Effector memory CD8-positive, alpha-beta T cell (primary cell): ENCODE measurements around the gene TNFRSF9.

Experiments used
- ATAC-seq: fragments of 150-1000 bp; cut with Tn5 transposase; replicated peaks from 2 replicates; pipeline ENCODE4 v1.10.0; 2021; ENCODE audit warnings: mild to moderate bottlenecking, moderate library complexity
- DNase-seq, 3 experiments: peaks; one replicate each; pipeline ENCODE4 v3.0.0; 2021
- H3K27ac Mint-ChIP-seq, 2 donors: one replicate each; pipeline ENCODE4 v1.8.0; 2022; ENCODE audit warnings: mild to moderate bottlenecking in 2 of 2, mixed read lengths in 2 of 2, moderate library complexity in 2 of 2
- H3K27me3 Mint-ChIP-seq, 2 donors: one replicate each; pipeline ENCODE4 v1.8.0; 2022; ENCODE audit warnings: mixed read lengths in 2 of 2
- H3K36me3 Mint-ChIP-seq: one replicate; pipeline ENCODE4 v1.8.0; 2022; ENCODE audit warnings: mild to moderate bottlenecking, moderate library complexity, mixed read lengths; ENCODE audit not compliant: insufficient read depth
- H3K4me1 Mint-ChIP-seq, 2 donors: one replicate each; pipeline ENCODE4 v1.8.0; 2022; ENCODE audit warnings: low read depth in 2 of 2, mixed read lengths in 2 of 2
- H3K4me3 Mint-ChIP-seq, 2 donors: one replicate each; pipeline ENCODE4 v1.8.0; 2022; ENCODE audit warnings: mild to moderate bottlenecking in 2 of 2, mixed read lengths in 2 of 2, moderate library complexity in 2 of 2
- H3K9me3 Mint-ChIP-seq, 2 donors: one replicate each; pipeline ENCODE4 v1.8.0; 2022; ENCODE audit warnings: mixed read lengths in 2 of 2
- total RNA-seq, 9 experiments: gene quantifications; one replicate each; lab custom pipeline; 2026; lab: John Stamatoyannopoulos, UW

TNFRSF9 gene
- total RNA-seq: 2.8 to 1,187 (median 30.2) reads per million in 9 experiments

DNA sequence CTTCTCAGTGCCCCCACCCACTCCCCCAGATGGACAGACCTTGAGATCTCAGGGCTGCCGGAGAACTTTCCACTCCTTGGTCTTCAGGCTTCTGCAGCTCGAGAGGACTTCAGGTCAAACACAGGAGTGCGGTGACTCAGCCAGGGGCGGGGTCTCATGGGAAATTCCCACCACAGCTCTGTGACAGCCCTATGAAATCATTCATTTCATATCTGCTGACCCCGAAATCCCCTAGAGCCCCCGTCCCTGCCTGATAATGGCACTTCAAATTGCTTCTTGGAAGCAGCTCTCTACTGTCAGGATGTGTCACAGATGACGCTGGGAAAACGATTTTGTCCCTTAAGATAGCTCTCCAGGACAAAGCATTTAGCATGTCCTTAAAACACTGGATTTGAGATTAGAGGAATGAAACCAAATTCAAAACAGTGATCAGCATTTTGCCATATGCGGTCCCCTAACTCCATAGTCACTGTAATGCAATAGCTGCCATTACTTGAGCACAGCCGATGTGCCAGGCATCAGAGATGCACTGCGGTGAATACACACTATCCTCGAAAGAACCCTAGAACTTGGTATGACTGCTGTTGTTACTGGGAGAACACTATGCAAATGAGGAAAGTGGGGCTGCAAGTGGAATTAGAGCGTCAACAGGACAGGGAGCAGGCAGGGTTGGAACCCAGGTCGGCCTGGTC is at the start of gene TNFRSF9:
Gene TNFRSF9 (minus strand): TSS at position 95 of the 692 bp plus-strand sequence. CDS start 845 bp downstream, outside the sequence.
- Mint-ChIP-seq H3K27me3 (peaks cover 2 to 9% of the 10 kb centered on the region in 2 donors), H3K9me3 (no peaks in the 10 kb centered on the region), H3K27ac (peak within 1 kb of the TSS; percentile 90 to 97), H3K4me3 (peak within 1 kb of the TSS; percentile 81 to 93), H3K36me3 (no peaks in the 10 kb centered on the region), H3K4me1 (peaks cover 34 to 67% of the 10 kb centered on the region in 2 donors)
- DNase-seq (peak; percentile 45 to 51 (median 47)), ATAC-seq (peak; percentile 85)

DNA sequence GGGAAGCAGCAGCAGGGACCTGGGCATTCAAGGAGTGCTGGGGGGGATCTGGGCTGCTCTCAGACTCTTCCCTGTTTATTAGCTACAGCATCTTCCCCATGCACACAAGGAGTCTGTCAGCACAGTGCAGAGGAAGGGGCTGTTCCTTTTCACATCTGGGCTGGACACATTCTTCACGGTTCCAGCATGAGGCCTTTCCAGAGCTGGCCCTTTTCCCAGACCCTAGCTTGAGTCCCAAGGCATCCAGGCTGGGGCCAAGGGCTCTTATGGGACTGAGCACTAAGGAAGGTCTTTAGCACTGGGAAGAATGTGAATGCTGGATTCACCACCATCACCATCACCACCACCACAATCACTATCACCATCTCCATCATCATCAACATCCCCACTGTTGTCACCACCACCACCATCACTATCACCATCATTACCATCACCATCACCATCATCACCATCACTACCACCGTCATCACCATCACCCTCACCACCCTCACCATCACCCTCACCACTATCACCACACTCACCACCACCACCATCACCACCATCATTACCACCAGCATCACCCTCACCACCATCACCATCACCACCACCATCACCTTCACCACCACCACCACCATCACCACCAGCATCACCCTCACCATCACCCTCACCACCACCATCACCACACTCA is 49.3 kb upstream of the TNFRSF9 start:
- H3K27ac Mint-ChIP-seq: peak overlapping the region; percentile 76 to 87
- H3K27me3 Mint-ChIP-seq: no peaks in the 10 kb centered on the region
- peak overlapping the region in 1 of 2 donors; percentile 39 for H3K4me3 Mint-ChIP-seq
- peak; percentile 44 for ATAC-seq
- H3K9me3 Mint-ChIP-seq: peaks cover 3 to 13% of the 10 kb centered on the region in 2 donors
- peaks cover 0 to 4% of the 10 kb centered on the region in 2 donors for H3K4me1 Mint-ChIP-seq
- DNase-seq: no peak
- H3K36me3 Mint-ChIP-seq: peaks cover 36% of the 10 kb centered on the region

DNA sequence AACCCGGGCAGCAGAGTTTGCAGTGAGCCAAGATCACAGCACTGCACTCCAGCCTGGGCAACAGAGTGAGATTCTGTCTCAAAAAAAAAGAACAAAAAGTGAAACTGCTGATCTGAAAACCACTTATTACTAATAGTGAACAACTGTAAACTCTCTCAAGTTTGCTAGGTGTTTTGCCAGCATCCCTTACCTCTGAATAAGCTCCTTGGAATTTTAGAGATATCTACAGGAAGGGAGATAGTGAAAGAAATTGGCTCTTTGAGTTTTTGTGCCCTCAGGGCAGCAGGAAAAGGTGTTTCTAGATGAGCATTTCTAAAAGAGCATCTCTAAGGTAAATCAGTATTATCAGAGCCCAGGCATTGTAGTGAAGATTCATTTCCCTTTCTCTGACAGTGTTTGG is 47.9 kb upstream of the TNFRSF9 start:
- Mint-ChIP-seq H3K4me1 (peaks cover 1 to 5% of the 10 kb centered on the region in 2 donors), H3K27ac (no peak overlapping the region), H3K36me3 (peaks cover 43% of the 10 kb centered on the region), H3K4me3 (no peak overlapping the region), H3K9me3 (peaks cover 3 to 13% of the 10 kb centered on the region in 2 donors), H3K27me3 (no peaks in the 10 kb centered on the region)
- ATAC-seq (no peak), DNase-seq (no peak)

DNA sequence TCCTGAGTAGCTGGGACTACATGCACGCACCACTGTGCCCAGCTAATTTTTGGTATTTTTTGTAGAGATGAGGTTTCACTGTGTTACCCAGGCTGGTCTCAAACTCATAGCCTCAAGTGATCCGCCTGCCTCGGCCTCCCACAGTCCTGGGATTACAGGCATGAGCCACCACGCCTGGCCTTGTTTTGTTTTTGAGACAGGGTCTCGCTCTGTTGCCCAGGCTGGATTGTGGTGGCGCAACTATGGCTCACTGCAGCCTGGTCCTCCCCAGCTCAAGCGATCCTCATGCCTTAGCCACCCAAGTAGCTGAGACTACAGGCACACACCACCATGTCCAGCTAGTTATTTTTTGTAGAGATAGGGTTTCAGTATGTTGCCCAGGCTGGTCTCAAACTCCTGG is 46.9 kb upstream of the TNFRSF9 start:
- Mint-ChIP-seq H3K4me3 (no peak overlapping the region), H3K9me3 (peaks cover 3 to 13% of the 10 kb centered on the region in 2 donors), H3K27me3 (no peaks in the 10 kb centered on the region), H3K36me3 (peaks cover 50% of the 10 kb centered on the region), H3K27ac (no peak overlapping the region), H3K4me1 (peaks cover 2 to 7% of the 10 kb centered on the region in 2 donors)
- DNase-seq: no peak
- no peak for ATAC-seq

DNA sequence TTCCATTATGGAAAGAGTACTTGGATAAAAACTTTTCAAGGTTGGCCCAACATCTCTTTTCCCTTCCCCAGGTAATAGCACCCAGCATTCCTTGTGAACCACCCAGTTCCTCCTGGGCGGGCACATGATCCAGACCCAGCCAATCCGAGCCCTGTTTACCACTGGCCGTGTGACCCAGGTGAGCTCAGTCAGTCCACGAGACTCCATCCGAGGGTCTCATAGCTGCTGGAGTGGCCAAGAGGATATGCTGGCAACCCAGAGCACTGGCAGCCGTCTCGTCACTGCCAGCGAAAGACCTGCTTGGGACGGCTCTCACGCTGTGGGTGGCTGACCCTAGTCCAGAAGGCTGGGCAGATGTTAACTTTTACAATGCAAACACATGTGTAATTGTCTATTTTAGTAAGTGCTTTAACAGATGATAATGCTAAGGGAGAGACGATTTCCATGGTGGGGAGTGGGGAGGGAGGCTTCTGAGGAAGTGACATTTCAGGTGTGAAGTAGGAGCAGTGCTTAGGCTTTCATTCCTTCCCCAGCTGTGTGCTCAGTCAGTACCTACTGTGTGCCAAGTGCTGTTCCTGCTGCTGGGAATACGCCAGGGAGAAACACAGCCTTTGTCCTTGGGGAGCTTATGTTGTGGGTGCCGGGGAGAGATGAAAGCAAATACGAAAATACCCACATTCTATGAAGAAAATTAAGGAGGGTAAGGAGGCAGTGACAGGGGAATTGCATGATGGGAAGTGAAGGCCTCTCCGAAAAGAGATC is 45.4 kb upstream of the TNFRSF9 start:
- peaks cover 53% of the 10 kb centered on the region for H3K36me3 Mint-ChIP-seq
- H3K4me1 Mint-ChIP-seq: peaks cover 6 to 12% of the 10 kb centered on the region in 2 donors
- H3K27me3 Mint-ChIP-seq: no peaks in the 10 kb centered on the region
- H3K27ac Mint-ChIP-seq: peak overlapping the region; percentile 4 to 30
- DNase-seq (no peak), ATAC-seq (no peak)
- H3K4me3 Mint-ChIP-seq: no peak overlapping the region
- peaks cover 3 to 13% of the 10 kb centered on the region in 2 donors for H3K9me3 Mint-ChIP-seq

DNA sequence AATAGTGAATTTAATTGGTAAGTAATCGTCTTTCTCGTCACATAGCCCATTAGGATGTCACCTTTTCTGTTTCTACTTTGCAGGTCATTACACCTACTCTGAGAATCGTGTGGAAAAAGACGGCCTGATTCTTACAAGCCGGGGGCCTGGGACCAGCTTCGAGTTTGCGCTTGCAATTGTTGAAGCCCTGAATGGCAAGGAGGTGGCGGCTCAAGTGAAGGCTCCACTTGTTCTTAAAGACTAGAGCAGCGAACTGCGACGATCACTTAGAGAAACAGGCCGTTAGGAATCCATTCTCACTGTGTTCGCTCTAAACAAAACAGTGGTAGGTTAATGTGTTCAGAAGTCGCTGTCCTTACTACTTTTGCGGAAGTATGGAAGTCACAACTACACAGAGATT is 44.2 kb upstream of the TNFRSF9 start:
- no peak for DNase-seq
- peaks cover 0 to 2% of the 10 kb centered on the region in 2 donors for H3K9me3 Mint-ChIP-seq
- H3K36me3 Mint-ChIP-seq: peaks cover 53% of the 10 kb centered on the region
- no peak overlapping the region for H3K27ac Mint-ChIP-seq
- H3K27me3 Mint-ChIP-seq: no peaks in the 10 kb centered on the region
- no peak for ATAC-seq
- H3K4me1 Mint-ChIP-seq: peaks cover 6 to 12% of the 10 kb centered on the region in 2 donors
- no peak overlapping the region for H3K4me3 Mint-ChIP-seq

DNA sequence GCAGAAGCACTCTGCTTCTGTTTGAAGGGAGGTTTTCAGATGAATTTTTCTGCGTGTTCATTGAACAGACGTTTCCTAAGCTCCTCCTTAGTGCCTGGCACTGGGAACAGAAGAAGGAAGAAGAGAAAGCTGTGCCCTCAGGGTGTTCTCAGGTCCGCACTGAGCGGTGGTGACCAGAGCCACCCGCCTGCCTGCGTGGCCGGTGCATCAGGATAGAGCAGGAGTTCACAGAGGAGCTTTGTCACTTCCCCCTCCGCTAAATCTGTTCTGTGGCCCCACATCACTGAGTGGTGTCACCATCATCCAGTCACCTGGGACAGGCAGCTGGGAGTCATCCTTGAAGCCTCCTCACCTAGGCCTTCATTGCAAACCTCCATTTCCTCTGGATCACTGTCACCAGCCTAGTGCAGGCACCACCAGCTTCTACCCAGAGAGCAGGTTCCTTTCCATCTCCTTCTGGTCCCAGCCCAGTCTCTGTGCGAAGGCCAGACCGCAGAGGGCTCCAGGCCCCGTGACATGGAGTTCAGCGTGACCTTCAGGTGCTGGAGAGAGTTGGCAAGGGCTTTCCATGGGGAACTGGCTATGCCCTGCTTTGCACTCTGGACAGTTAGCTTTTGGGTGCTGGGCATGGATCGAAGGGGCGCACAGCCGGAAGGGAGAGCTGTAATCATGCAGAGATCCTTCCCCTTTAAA is 42.6 kb upstream of the TNFRSF9 start:
- peaks cover 69% of the 10 kb centered on the region for H3K36me3 Mint-ChIP-seq
- H3K27ac Mint-ChIP-seq: peak overlapping the region; percentile 51 to 66
- H3K4me1 Mint-ChIP-seq: peaks cover 6 to 17% of the 10 kb centered on the region in 2 donors
- H3K27me3 Mint-ChIP-seq: no peaks in the 10 kb centered on the region
- no peaks in the 10 kb centered on the region for H3K9me3 Mint-ChIP-seq
- ATAC-seq (no peak), DNase-seq (no peak)
- no peak overlapping the region for H3K4me3 Mint-ChIP-seq

DNA sequence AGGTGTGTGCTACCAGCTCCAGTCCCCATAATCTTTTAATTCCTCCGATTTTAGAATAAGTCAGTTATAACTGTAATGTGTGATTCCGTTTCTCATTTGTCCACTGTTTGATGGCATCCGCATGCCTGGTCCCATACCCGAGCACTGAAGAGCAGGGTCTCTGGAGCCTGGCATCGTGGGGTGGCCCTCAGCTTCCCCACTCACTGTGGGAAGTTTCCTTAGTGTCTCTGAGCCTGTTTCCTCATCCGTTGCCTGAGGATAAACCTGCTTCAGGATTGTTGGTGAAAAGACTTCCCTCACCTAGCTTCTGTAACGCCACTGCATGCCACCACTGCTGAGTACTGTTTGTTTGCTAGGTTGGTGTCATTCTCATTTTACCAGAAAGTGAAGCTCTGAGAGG is 40.3 kb upstream of the TNFRSF9 start:
- Mint-ChIP-seq H3K4me3 (no peak overlapping the region), H3K27ac (no peak overlapping the region), H3K4me1 (peaks cover 6 to 17% of the 10 kb centered on the region in 2 donors), H3K36me3 (peaks cover 78% of the 10 kb centered on the region), H3K9me3 (no peaks in the 10 kb centered on the region), H3K27me3 (no peaks in the 10 kb centered on the region)
- no peak for ATAC-seq
- no peak for DNase-seq

DNA sequence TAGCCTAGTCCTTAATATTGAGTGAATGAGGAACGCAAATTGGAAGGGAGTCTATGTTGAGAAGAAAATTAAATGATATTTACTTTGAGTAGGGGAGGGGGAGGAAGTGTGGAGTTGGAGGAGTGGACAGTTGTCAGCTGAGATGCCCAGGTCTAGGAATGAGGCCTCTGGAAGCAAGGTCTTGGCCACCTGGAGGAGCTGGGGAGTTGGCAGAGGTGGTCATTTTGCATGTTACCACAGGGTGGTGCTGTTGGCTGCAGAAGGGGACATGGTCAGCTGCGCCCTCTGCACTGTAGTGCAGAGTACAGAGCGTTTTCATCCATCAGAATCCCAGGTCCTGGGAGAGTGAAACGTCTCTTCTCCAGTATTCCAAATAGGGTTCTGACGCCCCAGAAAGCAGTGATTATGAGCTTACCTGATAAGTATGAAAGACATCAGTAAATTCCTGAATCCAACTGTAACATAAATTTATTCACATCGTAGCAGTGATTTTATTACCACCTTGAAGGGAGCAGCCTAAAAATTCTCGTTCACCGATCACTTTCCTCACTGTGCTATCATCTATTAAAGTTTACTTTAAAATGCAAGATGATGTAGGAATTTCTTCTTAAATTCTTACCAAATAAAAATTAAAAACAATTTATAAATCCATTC is 34.7 kb upstream of the TNFRSF9 start:
- peak overlapping the region; percentile 22 to 56 for H3K27ac Mint-ChIP-seq
- no peaks in the 10 kb centered on the region for H3K27me3 Mint-ChIP-seq
- H3K4me1 Mint-ChIP-seq: peaks cover 5 to 12% of the 10 kb centered on the region in 2 donors
- no peak overlapping the region for H3K4me3 Mint-ChIP-seq
- DNase-seq (peak in 1 of 3 experiments; percentile 16), ATAC-seq (peak; percentile 64)
- H3K36me3 Mint-ChIP-seq: peaks cover 69% of the 10 kb centered on the region
- no peaks in the 10 kb centered on the region for H3K9me3 Mint-ChIP-seq

DNA sequence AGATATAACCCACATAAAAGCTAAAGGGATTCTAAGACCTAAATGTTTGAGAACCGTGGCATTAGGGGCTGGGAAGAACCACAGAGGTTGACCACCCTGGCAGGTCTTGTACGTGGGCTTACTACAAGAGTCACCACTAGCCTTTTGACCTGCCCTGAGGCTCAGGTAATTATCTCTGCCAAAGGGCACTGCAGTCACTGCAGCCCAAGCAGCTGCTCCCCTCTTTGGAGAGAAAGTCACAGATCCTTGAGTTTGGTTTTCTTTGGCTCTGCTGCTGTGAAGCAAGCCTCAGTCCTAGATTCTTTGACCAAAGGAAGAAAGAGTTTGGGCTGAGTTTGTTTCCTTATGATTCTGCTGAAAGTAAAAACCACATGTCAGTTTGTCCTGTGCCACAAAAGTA is 32.4 kb upstream of the TNFRSF9 start:
- no peak for ATAC-seq
- Mint-ChIP-seq H3K4me3 (no peak overlapping the region), H3K4me1 (peaks cover 4 to 6% of the 10 kb centered on the region in 2 donors), H3K9me3 (no peaks in the 10 kb centered on the region), H3K27me3 (no peaks in the 10 kb centered on the region), H3K27ac (no peak overlapping the region), H3K36me3 (peaks cover 68% of the 10 kb centered on the region)
- no peak for DNase-seq

DNA sequence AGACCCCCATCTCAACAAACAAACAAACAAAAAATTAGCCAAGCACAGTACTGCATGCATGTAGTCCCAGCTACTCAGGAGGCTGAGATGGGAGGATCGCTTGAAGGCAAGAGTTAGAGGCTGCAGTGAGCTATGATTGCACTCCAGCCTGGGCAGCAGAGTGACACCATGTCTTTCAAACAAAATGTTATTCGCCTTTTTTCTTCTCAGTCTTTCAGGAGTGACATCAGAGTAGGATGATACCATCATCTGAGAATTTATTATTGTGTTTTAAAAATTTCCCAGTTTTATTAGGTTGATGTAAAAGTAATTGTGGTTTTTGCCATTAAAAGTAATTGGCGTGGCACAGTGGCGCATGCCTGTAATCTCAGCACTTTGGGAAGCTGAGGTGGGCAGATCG is 31.6 kb upstream of the TNFRSF9 start:
- H3K27me3 Mint-ChIP-seq: no peaks in the 10 kb centered on the region
- no peak for ATAC-seq
- no peaks in the 10 kb centered on the region for H3K9me3 Mint-ChIP-seq
- H3K36me3 Mint-ChIP-seq: peaks cover 64% of the 10 kb centered on the region
- no peak overlapping the region for H3K27ac Mint-ChIP-seq
- H3K4me1 Mint-ChIP-seq: peaks cover 5 to 10% of the 10 kb centered on the region in 2 donors
- DNase-seq: no peak
- no peak overlapping the region for H3K4me3 Mint-ChIP-seq

DNA sequence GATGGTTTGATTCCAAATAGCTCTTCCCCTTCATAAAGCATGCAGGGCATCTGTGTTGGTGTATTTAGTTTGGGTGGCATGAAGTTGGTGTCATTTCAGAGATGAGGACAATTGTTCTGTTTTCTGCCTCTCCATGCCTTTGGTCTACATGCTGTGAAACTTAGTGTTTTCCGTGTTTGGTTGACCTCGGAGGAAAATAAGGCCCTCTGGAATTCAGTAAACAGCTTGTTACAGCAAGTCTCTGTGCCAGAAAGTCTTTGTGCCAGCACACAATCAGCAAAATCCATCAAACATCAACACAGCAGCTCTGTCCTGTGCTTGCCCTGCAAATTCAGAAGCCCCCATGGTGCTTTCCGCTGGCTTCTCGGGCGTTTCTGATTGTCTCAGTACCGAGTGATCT is 30.4 kb upstream of the TNFRSF9 start:
- Mint-ChIP-seq H3K9me3 (no peaks in the 10 kb centered on the region), H3K27ac (peak overlapping the region in 1 of 2 donors; percentile 57), H3K27me3 (no peaks in the 10 kb centered on the region), H3K4me1 (peaks cover 11 to 22% of the 10 kb centered on the region in 2 donors), H3K4me3 (no peak overlapping the region), H3K36me3 (peaks cover 63% of the 10 kb centered on the region)
- DNase-seq (no peak), ATAC-seq (no peak)
